HCT116 (cell line): Measurements from ENCODE around the gene CHML. TPM values are rescaled to one million over a fixed set of nuclear protein-coding genes. Genes with fewer than 3 reads are reported as not detected.
"Not testable (repeated sequence)": the region's sequence is repeated elsewhere in the genome, so short reads cannot be mapped to it uniquely, and the experiment has no call there.

Source experiments
- ATAC-seq: fragments of 200-7000 bp; cut with Tn5 transposase; 2 replicates; pipeline ENCODE4 v1.9.1; 2020; ENCODE audit warnings: mild to moderate bottlenecking, moderate library complexity
- BruUV-seq: library from RNA; stranded (reverse); fragments of 400-500 nt; replicated peaks from 2 replicates; lab custom pipeline; 2021; lab: Mats Ljungman, UMichigan
- CTCF ChIA-PET: fragments of 300-600 bp; sonication (Branson Sonifier 250); formaldehyde crosslinking; loops from one replicate; lab custom pipeline; 2021; ENCODE audit warnings: antibody characterized with exemption; lab: Charles Lee
- POLR2A ChIA-PET: fragments of 300-600, 350-600 bp; sonication (Branson Sonifier 250); formaldehyde crosslinking; loops from one replicate; lab custom pipeline; 2021; ENCODE audit warnings: antibody characterized with exemption; lab: Charles Lee
- RAD21 ChIA-PET, 2 experiments: fragments of 300-600 bp; sonication (Branson Sonifier 250); formaldehyde crosslinking; loops; one replicate each; lab custom pipeline; 2023; ENCODE audit warnings: low total read pairs in 2 of 2; ENCODE audit not compliant: uncharacterized antibody in 2 of 2, unreplicated experiment in 2 of 2, low non-redundant PET in 1 of 2; lab: Charles Lee
- DNase-seq: peaks from one replicate; pipeline ENCODE4 v3.0.0-alpha.2; 2010; ENCODE audit warnings: low read depth, low spot score
- H2AFZ ChIP-seq: fragments of 200-600 bp; shearing (Covaris generic), sonication (generic); 2 replicates; pipeline ENCODE4 v1.6.1; 2017; ENCODE audit warnings: low read depth, mixed run types, mixed read lengths, antibody characterized with exemption, low read length; ENCODE audit not compliant: poor library complexity, severe bottlenecking
- H3K27ac ChIP-seq: 2 replicates; pipeline ENCODE4 v1.5.1; 2012; ENCODE audit warnings: low read depth, low read length
- H3K27me3 ChIP-seq: fragments of 200-600 bp; sonication (generic); 2 replicates; pipeline ENCODE4 v1.6.1; 2016; ENCODE audit warnings: mixed run types, low read length, mixed read lengths; ENCODE audit not compliant: insufficient read depth
- H3K36me3 ChIP-seq, 2 experiments: fragments of 200-500 bp in 1 of 2; fragments of 200-600 bp in 1 of 2; sonication (Bioruptor generic) in 1 of 2; sonication (generic) in 1 of 2; 2 replicates each; pipeline versions ENCODE4 v1.5.1 to v1.6.1; 2014 to 2016; ENCODE audit warnings: low read length in 2 of 2, inconsistent platforms in 1 of 2, mixed read lengths in 1 of 2, mixed run types in 1 of 2; ENCODE audit not compliant: insufficient read depth in 2 of 2, control insufficient read depth in 1 of 2
- H3K4me1 ChIP-seq, 2 experiments: fragments of 200-600 bp in 1 of 2; sonication (generic) in 1 of 2; 2 replicates each; pipeline versions ENCODE4 v1.5.1 to v1.6.1; 2012 to 2017; ENCODE audit warnings: low read length in 2 of 2, inconsistent platforms in 1 of 2, mild to moderate bottlenecking in 1 of 2, mixed read lengths in 1 of 2, mixed run types in 1 of 2, moderate library complexity in 1 of 2; ENCODE audit not compliant: insufficient read depth in 2 of 2, control insufficient read depth in 1 of 2
- H3K4me2 ChIP-seq: fragments of 200-600 bp; sonication (generic); 2 replicates; pipeline ENCODE4 v1.6.1; 2017; ENCODE audit warnings: mixed run types, low read length, mixed read lengths
- H3K4me3 ChIP-seq, 2 experiments: fragments of 200-600 bp in 1 of 2; sonication (generic) in 1 of 2; replicated peaks in 1 of 2; 2 replicates each; pipeline ENCODE4 v1.5.1; 2011 to 2016; ENCODE audit warnings: low read length in 2 of 2, control low read depth in 1 of 2, low read depth in 1 of 2, mild to moderate bottlenecking in 1 of 2, mixed read lengths in 1 of 2, mixed run types in 1 of 2
- H3K79me2 ChIP-seq: fragments of 200-600 bp; sonication (generic); 2 replicates; pipeline ENCODE4 v1.6.1; 2017; ENCODE audit warnings: mild to moderate bottlenecking, mixed run types, low read length, moderate library complexity, mixed read lengths; ENCODE audit not compliant: insufficient read depth
- H3K9ac ChIP-seq: fragments of 200-600 bp; sonication (generic); 2 replicates; pipeline ENCODE4 v1.6.1; 2016; ENCODE audit warnings: low read length, mixed read lengths
- H3K9me2 ChIP-seq: fragments of 200-600 bp; sonication (generic), shearing (Covaris generic); 2 replicates; pipeline ENCODE4 v1.6.1; 2017; ENCODE audit warnings: mixed run types, mild to moderate bottlenecking, moderate library complexity; ENCODE audit not compliant: insufficient read depth
- H3K9me3 ChIP-seq, 2 experiments: fragments of 200-500 bp in 1 of 2; fragments of 200-600 bp in 1 of 2; sonication (Bioruptor generic) in 1 of 2; sonication (generic) in 1 of 2; 2 replicates each; pipeline ENCODE4 v1.6.1; 2014 to 2017; ENCODE audit warnings: low read length in 2 of 2, mixed read lengths in 2 of 2, inconsistent platforms in 1 of 2, low read depth in 1 of 2, mild to moderate bottlenecking in 1 of 2, mixed run types in 1 of 2, moderate library complexity in 1 of 2; ENCODE audit not compliant: control insufficient read depth in 1 of 2, insufficient read depth in 1 of 2
- H4K20me1 ChIP-seq: fragments of 200-600 bp; sonication (generic), shearing (Covaris generic); 2 replicates; pipeline ENCODE4 v1.6.1; 2017; ENCODE audit warnings: mixed run types, mild to moderate bottlenecking, moderate library complexity; ENCODE audit not compliant: insufficient read depth
- CEBPB ChIP-seq: IDR thresholded peaks from 2 replicates; pipeline ENCODE4 v1.6.1; 2012; ENCODE audit warnings: low read depth
- EGR1 ChIP-seq: IDR thresholded peaks from 2 replicates; pipeline ENCODE4 v1.6.1; 2012; ENCODE audit warnings: low read depth
- POLR2A ChIP-seq: IDR thresholded peaks from 2 replicates; pipeline ENCODE4 v1.7.0; 2011; ENCODE audit warnings: borderline replicate concordance; ENCODE audit not compliant: insufficient read depth, insufficient read length; ENCODE audit errors: extremely low read depth
- SIN3A ChIP-seq: IDR thresholded peaks from 2 replicates; pipeline ENCODE4 v1.6.1; 2012; ENCODE audit warnings: low read depth
- TCF7L2 ChIP-seq: IDR thresholded peaks from 2 replicates; pipeline ENCODE4 v1.7.0; 2011; ENCODE audit warnings: borderline replicate concordance, inconsistent platforms; ENCODE audit not compliant: insufficient read depth, insufficient read length; ENCODE audit errors: extremely low read depth
- YY1 ChIP-seq: IDR thresholded peaks from 2 replicates; pipeline ENCODE4 v1.6.1; 2011; ENCODE audit warnings: low read length, low read depth, moderate library complexity, mild to moderate bottlenecking; ENCODE audit not compliant: insufficient replicate concordance; ENCODE audit errors: extremely low read depth
- ZFX ChIP-seq: fragments of 450-650 bp; IDR thresholded peaks from 2 replicates; pipeline ENCODE4 v1.6.1; 2017
- intact Hi-C: fragments of 100-400 bp; cut with micrococcal nuclease; formaldehyde crosslinking; loops from 2 replicates; pipeline ENCODE4 v1.10.0; 2022
- total RNA-seq: library from RNA; stranded (reverse); gene quantifications from one replicate; pipeline ENCODE4 v1.2.1, GENCODE V29; 2021; ENCODE audit not compliant: unreplicated experiment

CHML gene
- total RNA-seq, 1 experiment from 2014 or later = 9.7 TPM

DNA sequence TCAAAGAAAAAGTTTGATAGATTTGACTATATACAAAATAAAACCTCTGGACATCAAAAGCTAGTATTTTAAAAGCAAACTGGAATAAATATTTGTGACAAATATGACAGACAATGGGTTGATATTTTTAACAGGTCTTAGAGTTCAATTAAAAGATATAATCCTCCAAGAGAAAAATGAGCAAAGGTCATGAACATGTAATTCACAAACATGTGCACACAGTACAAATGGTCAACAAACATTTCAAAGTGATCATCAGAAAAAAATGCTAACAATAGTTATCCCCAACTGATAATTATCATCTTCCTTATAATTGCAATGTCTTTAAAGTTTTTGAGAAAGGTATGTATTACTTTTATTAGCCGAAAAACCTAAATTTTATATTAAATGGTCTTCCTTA is 43.9 kb upstream of the CHML start (continued):
- TF ChIP-seq TCF7L2 (no peak), EGR1 (no peak), CEBPB (no peak), ZFX (no peak)

DNA sequence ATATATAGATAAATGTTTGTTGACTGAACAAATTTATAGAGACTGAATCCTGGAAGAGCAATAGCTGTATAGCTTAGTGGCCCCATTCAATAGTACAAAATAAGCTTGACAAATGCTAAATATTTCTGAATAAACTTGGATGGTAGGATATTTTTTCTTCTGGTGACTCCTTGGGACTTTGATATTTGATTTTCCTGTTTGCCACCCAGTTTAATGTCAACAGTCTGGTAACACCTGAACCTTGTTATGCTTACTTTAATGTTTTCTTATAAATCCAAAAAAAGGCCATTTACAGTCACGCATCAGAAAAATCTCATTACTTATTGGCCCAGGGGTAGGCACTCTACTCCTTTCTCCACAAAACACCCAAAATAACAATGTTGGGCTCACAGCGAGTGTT is 42.8 kb upstream of the CHML start:
- H3K9me3 ChIP-seq = no peaks in the 10 kb centered on the region
- intact Hi-C loops = no loop called here

GRCh38 chr1:241681861-241682448 is 41.8 kb upstream of the CHML start:
- POLR2A ChIA-PET, H2AFZ ChIP-seq, H3K79me2 ChIP-seq, H4K20me1 ChIP-seq, H3K4me2 ChIP-seq, ATAC-seq, RAD21 ChIA-PET, intact Hi-C loops, H3K27ac ChIP-seq, BruUV-seq, H3K4me1 ChIP-seq, DNase-seq, H3K4me3 ChIP-seq, CTCF ChIA-PET, H3K9me2 ChIP-seq, H3K9ac ChIP-seq, H3K36me3 ChIP-seq, H3K9me3 ChIP-seq: not testable (repeated sequence)
- peaks cover 12% of the 10 kb centered on the region; the same call in 1 of the 2 replicates for H3K27me3 ChIP-seq

More for the DNA sequence above, 42.8 kb upstream of the CHML start:
- ChIA-PET POLR2A (no interaction called here), CTCF (no interaction called here), RAD21 (interaction anchor here in 1 of 2 experiments (0.6 kb wide), 1 partner anchor 458 kb away, joined by 3 read pairs; no protein-coding TSS in a partner anchor)
- Histone ChIP-seq H3K4me3 (no peak overlapping the region), H4K20me1 (no peaks in the 10 kb centered on the region), H3K27ac (no peak overlapping the region), H3K9ac (no peak overlapping the region), H3K4me2 (no peak overlapping the region), H3K27me3 (peaks cover 12% of the 10 kb centered on the region; the same call in 1 of the 2 replicates), H3K79me2 (no peaks in the 10 kb centered on the region), H3K36me3 (no peaks in the 10 kb centered on the region), H2AFZ (no peak overlapping the region), H3K4me1 (no peaks in the 10 kb centered on the region), H3K9me2 (no peaks in the 10 kb centered on the region)
- DNase-seq (no peak), ATAC-seq (no peak)
- TF ChIP-seq POLR2A (no peak), SIN3A (no peak), YY1 (no peak)
- no TSS peak for BruUV-seq
